Hematopoietic multipotent progenitor cell (in vitro differentiated cells): ENCODE data around the gene BEST4. TPM values are rescaled to one million over a fixed set of nuclear protein-coding genes. Genes with fewer than 3 reads are reported as not detected.
"Not testable (repeated sequence)": the region's sequence is repeated elsewhere in the genome, so short reads cannot be mapped to it uniquely, and the experiment has no call there.

Experiments used
- DNase-seq, 3 donors: peaks; one replicate each; pipeline ENCODE4 v3.0.0-alpha.2; 2011 to 2015; ENCODE audit warnings: low read depth in 2 of 3, low spot score in 2 of 3
- total RNA-seq: library from RNA; depleted of rRNA; stranded (reverse); fragments of >200 nt; gene quantifications from one replicate; pipeline ENCODE4 v1.2.3, GENCODE V29; 2012

The BEST4 gene
- total RNA-seq, result 0.27 TPM

- DNase-seq, result no peak
Measured at GRCh38 chr1:44788120-44788860, at the start of gene BEST4. TSS of gene BEST4 (minus strand) at chr1:44788170. CDS start at chr1:44787705, 465 bp downstream.

DNA sequence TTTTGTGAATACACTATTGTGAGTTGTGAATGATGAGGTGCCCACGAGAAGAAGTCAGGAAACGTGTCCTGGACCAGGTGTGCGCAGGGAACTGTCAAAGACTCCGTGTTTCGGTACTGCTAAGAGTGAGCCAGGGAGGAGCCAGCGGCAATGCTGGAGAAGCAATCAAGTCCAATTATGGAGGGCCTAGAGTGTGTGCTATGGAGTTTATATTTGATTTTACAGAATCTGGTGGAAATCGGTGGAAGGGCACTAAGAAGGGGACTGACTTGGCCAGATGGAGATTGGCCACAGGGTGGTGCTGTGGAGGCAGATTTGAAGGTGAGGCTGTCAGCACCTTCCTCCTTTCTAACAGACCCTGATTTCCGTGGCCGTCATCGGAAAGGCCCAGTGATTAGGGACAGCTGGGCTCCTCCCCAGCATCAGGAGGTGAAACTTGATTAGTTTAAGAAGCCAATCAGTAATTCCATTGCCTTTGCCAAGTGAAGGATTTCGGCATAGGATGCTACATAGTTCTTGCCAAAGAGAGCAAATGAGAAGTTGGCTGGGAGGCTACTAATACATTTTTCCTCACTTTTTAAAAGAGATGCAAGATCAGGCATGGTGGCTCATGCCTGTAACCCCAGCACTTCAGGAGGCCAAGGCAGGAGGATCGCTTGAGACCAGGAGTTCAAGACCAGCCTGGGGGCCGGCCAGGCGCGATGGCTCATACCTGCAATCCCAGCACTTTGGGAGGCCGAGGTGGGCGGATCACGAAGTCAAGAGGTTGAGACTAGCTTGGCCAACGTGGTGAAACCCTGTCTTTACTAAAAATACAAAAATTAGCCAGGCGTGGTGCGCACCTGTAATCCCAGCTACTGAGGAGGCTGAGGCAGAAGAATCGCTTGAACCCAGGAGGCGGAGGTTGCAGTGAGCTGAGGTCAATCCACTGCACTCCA, 48.0 kb upstream of the BEST4 start:
- peak; percentile 54 to 90 (median 86) for DNase-seq

GRCh38 chr1:44834328-44834727, 46.4 kb upstream of the BEST4 start:
- DNase-seq, result no peak

DNA sequence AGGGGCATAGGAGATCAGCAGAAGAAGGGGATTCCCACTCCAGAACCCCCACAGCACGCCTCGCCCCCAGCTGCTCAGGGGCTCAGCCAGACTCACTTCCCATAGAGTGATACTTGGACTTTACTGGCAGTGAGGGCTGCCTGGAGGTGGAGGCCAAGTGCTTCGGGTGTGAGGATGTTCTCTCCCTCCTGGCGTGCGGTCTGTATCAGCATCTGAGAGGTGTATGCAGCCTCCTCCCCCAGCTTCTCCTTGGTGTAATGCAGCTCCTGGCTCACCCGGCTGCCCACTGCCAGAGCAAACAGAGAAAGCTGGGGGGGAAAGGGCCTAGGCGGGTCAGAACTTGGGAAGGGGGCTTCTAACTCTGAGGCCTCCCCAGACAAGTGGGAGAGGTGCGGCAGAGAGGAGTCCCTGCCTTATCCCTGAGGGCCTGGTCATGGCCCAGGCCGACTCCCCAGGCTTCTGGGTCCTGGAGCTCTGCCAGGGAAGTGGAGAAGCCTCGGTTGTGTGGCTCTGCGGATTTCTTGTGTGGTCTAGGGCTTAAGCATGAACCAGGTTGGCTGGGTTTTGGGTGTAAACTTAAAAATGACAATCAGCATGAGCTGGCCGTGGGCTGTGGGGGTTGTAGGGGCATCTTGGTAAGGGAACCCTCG, 44.2 kb upstream of the BEST4 start:
- DNase-seq, result peak in 1 of 3 donors; percentile 58

DNA sequence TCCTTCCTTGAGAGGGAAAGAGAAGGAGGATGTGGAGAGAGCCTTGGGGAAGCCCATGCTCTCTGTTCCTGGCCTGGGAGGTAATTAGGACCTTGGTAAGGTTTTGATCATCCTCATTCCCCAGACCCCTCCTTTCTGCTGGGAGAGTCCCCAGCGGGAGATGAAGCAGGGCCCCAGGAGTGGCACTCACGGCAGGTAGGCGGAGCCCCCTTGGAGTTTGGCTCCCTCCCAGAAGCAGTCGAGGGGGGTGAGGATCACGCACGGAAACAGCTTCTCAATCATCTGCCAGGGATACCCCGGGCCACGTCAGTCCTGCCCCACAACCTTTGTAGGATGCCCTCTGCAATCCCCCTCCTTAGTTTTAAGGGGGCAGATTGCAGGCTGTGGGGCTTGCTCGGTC, 43.5 kb upstream of the BEST4 start:
- no peak for DNase-seq

- peak in 1 of 3 donors; percentile 50 for DNase-seq
Measured at GRCh38 chr1:44830900-44831304, 42.9 kb upstream of the BEST4 start.

GRCh38 chr1:44829506-44830384, 41.8 kb upstream of the BEST4 start:
- no peak for DNase-seq

DNA sequence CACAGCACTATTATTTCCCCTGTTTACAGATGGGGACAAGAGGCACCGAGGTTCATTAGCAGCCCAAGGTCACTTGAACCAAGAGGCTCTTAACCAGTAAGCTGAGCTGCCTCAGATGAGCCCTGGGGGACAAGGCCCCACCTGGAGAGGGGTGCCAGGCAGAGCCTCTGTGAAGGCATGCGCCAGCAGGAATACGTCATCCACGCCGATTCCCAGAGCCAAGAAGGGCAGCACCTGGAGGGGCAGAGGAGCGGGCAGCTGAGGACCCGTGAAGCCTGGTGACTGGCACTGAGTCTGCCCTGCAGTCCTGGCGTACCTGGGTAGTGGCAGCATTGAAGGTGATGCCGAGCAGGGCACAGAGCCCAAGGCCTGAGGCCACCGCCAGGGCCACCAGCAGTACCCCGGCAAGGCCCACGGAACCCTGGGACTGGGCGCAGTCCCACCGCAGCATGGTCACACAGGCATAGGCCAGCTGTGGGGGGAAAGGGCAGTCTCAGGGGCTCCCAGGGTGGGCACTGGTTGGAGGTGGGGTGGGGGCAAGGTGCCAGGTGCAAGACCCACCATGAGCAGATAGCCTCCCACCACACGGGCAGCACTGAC, 41.0 kb upstream of the BEST4 start:
- DNase-seq, result no peak

DNA sequence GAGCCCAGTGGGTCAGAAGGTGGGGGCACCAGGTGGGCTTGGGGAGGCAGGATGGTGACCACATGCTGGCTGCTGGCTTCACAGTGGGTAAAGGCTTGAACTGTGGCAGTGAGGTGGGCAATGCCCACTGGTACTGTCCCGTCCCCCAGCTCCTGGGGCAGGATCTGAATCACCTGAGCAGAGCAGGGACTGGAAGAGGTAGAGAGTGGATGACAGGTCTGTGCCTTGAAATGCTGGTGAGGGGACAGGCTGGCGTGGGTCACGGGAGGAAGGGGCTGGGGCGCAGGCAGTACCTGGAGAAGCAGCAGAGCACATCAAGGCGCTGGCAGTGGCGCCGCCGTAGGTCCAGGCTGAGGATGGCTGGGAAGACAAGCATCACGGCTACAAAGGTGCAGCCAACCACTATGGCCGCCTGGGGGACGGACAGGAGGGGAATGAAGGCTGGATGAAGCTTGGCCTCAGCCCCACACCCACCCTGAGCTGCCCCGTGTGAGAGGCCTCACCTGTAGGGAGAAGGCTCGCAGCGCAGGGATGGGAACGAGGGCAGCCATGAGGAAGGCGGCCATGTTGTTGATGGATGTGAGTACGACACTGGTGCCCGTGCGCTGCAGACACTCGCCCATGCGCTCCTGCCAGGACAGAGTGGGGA, 40.2 kb upstream of the BEST4 start:
- DNase-seq, result no peak

GRCh38 chr1:44827197-44828002, 39.4 kb upstream of the BEST4 start:
- no peak for DNase-seq

DNA sequence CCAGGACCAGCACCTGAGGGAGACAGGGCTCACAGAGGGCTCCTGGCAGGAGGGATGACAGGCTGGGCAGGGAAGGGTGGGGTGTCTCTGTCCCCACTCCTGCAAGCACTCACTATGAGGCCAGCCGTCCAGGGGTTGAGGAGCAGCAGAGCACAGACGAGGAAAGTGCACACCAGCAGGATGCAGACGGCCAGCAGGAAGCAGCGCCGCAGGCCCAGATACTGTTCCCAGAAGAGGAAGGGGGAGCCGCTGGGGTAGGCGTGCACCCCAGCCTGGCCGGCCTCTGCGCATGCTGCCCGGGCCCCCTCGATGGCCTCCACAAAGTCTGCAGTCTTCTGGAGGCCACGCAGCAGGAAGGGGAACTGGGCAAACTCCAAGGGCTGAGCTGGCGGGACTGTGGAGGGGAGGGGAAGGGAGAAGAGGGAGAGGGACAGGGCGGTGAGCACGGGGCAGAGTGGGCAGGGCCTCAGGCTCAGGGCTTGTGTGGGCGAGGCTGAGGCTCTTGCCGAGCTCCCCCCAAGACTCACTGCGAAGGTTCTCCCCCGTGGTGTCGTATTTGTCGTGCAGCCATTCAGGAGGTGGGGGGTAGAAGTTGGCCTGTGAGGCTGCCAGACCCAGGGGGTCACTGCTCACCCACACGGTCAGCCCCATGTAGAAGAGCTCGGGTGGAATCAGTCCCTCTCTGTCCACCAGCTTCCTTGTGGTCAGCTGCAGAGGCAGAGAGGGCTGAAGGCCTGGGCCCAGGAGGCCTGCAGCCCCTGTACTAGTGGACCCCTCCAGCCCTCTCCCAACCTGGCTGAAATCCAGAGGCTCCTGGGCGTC, 38.6 kb upstream of the BEST4 start:
- DNase-seq, result peak in 2 of 3 donors; percentile 63 to 73

DNA sequence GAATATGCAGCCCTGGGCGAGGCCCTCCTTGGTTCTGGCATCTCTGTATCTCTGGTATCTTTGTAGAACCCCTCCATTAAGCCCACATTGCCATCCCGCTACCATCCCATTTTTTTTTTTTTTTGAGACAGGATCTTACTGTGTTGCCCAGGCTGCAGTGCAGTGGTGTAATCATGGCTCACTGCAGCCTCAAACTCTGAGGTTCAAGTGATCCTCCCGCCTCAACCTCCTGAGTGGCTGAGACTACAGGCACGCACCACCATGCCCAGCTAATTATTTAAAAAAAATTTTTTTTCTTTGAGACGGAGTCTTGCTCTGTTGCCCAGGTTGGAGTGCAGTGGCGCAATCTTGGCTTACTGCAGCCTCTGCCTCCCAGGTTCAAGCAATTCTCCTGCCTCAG, 36.4 kb upstream of the BEST4 start:
- not testable (repeated sequence) for DNase-seq

DNA sequence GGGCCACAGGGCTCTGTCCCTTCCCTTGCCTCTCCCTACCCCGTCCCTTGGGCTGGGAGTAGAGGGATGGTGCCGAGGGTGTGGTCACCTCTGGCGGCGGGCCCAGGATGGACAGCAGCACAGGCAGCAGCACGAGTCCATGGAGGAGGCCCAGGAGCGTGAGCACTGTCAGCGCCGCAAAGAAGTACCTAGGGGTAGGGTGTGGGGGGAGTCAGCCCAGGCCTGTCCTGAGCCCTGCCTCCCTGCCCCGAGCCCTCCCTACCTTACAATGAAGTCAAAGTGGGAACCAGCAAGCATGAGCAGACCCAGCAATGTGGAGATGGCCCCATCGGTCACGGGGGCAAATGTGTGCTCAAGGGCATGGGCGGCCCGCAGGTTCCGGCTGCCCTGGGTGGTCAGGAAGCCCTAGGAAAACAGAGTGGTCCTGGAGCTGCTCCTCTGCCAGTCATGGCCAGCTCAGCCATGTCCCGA, 35.0 kb upstream of the BEST4 start:
- DNase-seq, result no peak

- no peak for DNase-seq
Measured at GRCh38 chr1:44822131-44822701, 34.2 kb upstream of the BEST4 start.

- no peak for DNase-seq
Measured at GRCh38 chr1:44821240-44821715, 33.3 kb upstream of the BEST4 start.

DNA sequence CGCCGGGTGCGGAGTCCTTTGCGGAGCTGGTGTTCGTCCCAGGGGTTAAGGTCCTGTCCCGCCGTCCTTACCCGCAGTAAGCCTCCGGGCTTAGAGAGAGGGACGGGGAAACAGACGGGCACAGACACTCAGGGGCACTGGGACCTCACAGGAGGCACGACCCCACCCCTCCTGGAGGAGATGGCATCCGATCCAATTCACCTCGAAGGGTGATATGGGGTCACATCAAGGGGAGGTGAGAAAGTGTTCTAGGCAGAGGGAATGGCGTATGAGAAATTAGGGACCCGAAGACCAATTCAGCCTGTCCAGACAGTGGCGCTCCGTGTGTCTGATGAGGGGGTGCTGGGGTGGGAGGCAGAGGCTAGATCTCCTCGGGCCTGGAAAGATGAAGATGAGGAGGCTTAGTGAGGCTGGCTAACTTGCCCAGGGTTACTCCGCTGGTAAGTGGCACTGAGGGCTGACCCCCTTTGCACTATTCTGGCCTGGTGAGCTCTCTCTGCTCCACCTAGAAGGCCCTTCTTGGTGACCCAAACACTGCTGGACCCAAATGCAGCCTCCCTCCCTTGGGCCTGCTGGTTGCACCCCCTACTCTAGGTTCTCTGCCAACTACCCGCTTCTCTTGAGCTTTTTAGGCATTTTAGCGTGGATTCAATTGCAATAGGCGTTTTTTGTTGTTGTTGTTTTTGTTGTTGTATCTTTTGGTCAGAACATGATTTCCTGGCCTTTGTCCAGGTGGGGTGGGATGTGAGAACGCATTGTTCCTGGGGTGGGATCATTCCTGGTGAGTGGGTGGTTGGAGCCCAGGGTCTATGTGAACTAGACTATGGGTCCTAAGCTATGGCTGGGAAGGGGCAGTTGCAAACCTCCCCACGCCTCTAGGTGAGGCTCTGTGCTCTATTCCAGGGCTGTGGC, 32.6 kb upstream of the BEST4 start:
- no peak for DNase-seq
